ENCODE measurements around the gene ALDH1A2.
A peak's percentile ranks its signal among the peaks of the same experiment; 100 is the strongest.

GRCh38 chr15:58077427-58077826 is 11.9 kb upstream of the ALDH1A2 start:
- TF ChIP-seq CTCF (IDR thresholded peaks at IDR 0.05) = peak in 2 of 12 donors; percentile 15 to 21
- TF ChIP-seq POLR2A (IDR thresholded peaks at IDR 0.05) = no peak
